IMR-90 (cell line): ENCODE results near the gene KCNAB1. TPM values are rescaled to one million over a fixed set of nuclear protein-coding genes. Genes with fewer than 3 reads are reported as not detected.

Experiments
- ATAC-seq: fragments of 200-7000 bp; cut with Tn5 transposase; 2 replicates; pipeline ENCODE4 v1.9.1; 2020; ENCODE audit warnings: low read depth, mild to moderate bottlenecking, moderate library complexity
- BruUV-seq: library from RNA; stranded (reverse); fragments of 400-500 nt; replicated peaks from 2 replicates; lab custom pipeline; 2021; lab: Mats Ljungman, UMichigan
- CTCF ChIA-PET: fragments of 300-600 bp; formaldehyde crosslinking; extraction: SDS; loops from one replicate; lab custom pipeline; 2021; ENCODE audit warnings: antibody characterized with exemption; lab: Yijun Ruan, JAX
- POLR2A ChIA-PET: fragments of 300-600 bp; sonication (Branson Sonifier 250); formaldehyde crosslinking; loops from one replicate; lab custom pipeline; 2022; ENCODE audit warnings: antibody characterized with exemption; ENCODE audit not compliant: unreplicated experiment; lab: Charles Lee
- DNase-seq: peaks from one replicate; pipeline ENCODE4 v3.0.0; 2013
- H2AFZ ChIP-seq: replicated peaks from 2 replicates; pipeline ENCODE3; 2013; ENCODE audit warnings: low read length, mild to moderate bottlenecking; ENCODE audit not compliant: poor library complexity
- H2AK5ac ChIP-seq: 2 replicates; pipeline ENCODE4 v1.6.1; 2013; ENCODE audit warnings: low read depth, low read length, inconsistent platforms
- H2AK9ac ChIP-seq: replicated peaks from 2 replicates; pipeline ENCODE3; 2013; ENCODE audit warnings: mild to moderate bottlenecking, low read depth, low read length, moderate library complexity; ENCODE audit not compliant: poor library complexity
- H2BK120ac ChIP-seq: 2 replicates; pipeline ENCODE4 v1.6.1; 2013; ENCODE audit warnings: low read depth, low read length, inconsistent platforms
- H2BK15ac ChIP-seq: 3 replicates; pipeline ENCODE4 v1.6.1; 2013; ENCODE audit warnings: low read depth, low read length, inconsistent platforms
- H2BK20ac ChIP-seq: 2 replicates; pipeline ENCODE4 v1.6.1; 2013; ENCODE audit warnings: low read depth, mild to moderate bottlenecking, inconsistent platforms, low read length, moderate library complexity
- H2BK5ac ChIP-seq: 2 replicates; pipeline ENCODE4 v1.6.1; 2013; ENCODE audit warnings: mild to moderate bottlenecking, low read depth, low read length, inconsistent platforms; ENCODE audit not compliant: poor library complexity, severe bottlenecking
- H3K14ac ChIP-seq: replicated peaks from 2 replicates; pipeline ENCODE4 v1.6.1; 2013; ENCODE audit warnings: low read depth, low read length, inconsistent platforms
- H3K18ac ChIP-seq: 2 replicates; pipeline ENCODE4 v1.6.1; 2013; ENCODE audit warnings: low read depth, low read length, control low read depth
- H3K23ac ChIP-seq: 2 replicates; pipeline ENCODE4 v1.6.1; 2013; ENCODE audit warnings: low read depth, low read length, inconsistent platforms
- H3K27ac ChIP-seq: 2 replicates; pipeline ENCODE4 v1.5.1; 2013; ENCODE audit warnings: mild to moderate bottlenecking, control low read depth, low read length; ENCODE audit not compliant: insufficient read depth
- H3K27me3 ChIP-seq: 2 replicates; pipeline ENCODE4 v1.6.1; 2013; ENCODE audit warnings: low read length; ENCODE audit not compliant: control insufficient read depth, insufficient read depth
- H3K36me3 ChIP-seq: 2 replicates; pipeline ENCODE4 v1.6.1; 2013; ENCODE audit warnings: low read length, mixed read lengths; ENCODE audit not compliant: control insufficient read depth, insufficient read depth
- H3K4ac ChIP-seq: 2 replicates; pipeline ENCODE4 v1.6.1; 2013; ENCODE audit warnings: low read depth, low read length, inconsistent platforms
- H3K4me1 ChIP-seq: 2 replicates; pipeline ENCODE4 v1.6.1; 2013; ENCODE audit warnings: low read length, mixed read lengths; ENCODE audit not compliant: control insufficient read depth, insufficient read depth
- H3K4me2 ChIP-seq: 2 replicates; pipeline ENCODE4 v1.6.1; 2013; ENCODE audit warnings: low read depth, mild to moderate bottlenecking, control low read depth, low read length, moderate library complexity
- H3K4me3 ChIP-seq: 2 replicates; pipeline ENCODE4 v1.5.1; 2013; ENCODE audit warnings: low read depth, mild to moderate bottlenecking, control low read depth, low read length, moderate library complexity; ENCODE audit not compliant: insufficient read depth
- H3K56ac ChIP-seq: 2 replicates; pipeline ENCODE4 v1.6.1; 2013; ENCODE audit warnings: low read length, inconsistent platforms; ENCODE audit not compliant: insufficient read depth; ENCODE audit errors: extremely low read depth
- H3K79me1 ChIP-seq, 2 experiments: 2 replicates each; pipeline ENCODE4 v1.6.1; 2013; ENCODE audit warnings: low read length in 2 of 2, inconsistent platforms in 1 of 2, low read depth in 1 of 2
- H3K9ac ChIP-seq: 2 replicates; pipeline ENCODE4 v1.6.1; 2013; ENCODE audit warnings: low read depth, low read length, control low read depth
- H3K9me1 ChIP-seq: 2 replicates; pipeline ENCODE4 v1.6.1; 2013; ENCODE audit warnings: low read length, inconsistent platforms; ENCODE audit not compliant: insufficient read depth
- H3K9me3 ChIP-seq: 2 replicates; pipeline ENCODE4 v1.6.1; 2013; ENCODE audit warnings: low read length; ENCODE audit not compliant: control insufficient read depth, insufficient read depth
- H4K20me1 ChIP-seq: 2 replicates; pipeline ENCODE4 v1.6.1; 2013; ENCODE audit warnings: low read length, inconsistent platforms; ENCODE audit not compliant: insufficient read depth
- H4K5ac ChIP-seq: 2 replicates; pipeline ENCODE4 v1.6.1; 2013; ENCODE audit warnings: mild to moderate bottlenecking, low read depth, low read length, control low read depth
- H4K8ac ChIP-seq, 2 experiments: 2 replicates each; pipeline ENCODE4 v1.6.1; 2013; ENCODE audit warnings: low read depth in 2 of 2, low read length in 2 of 2, control low read depth in 1 of 2, inconsistent platforms in 1 of 2
- H4K91ac ChIP-seq: 2 replicates; pipeline ENCODE4 v1.6.1; 2013; ENCODE audit warnings: low read depth, low read length, inconsistent platforms; ENCODE audit not compliant: insufficient read depth
- BHLHE40 ChIP-seq: fragments of 150-350 bp; IDR thresholded peaks from 2 replicates; pipeline ENCODE4 v1.6.1; 2016; ENCODE audit warnings: mild to moderate bottlenecking, low read depth, low read length
- CEBPB ChIP-seq: IDR thresholded peaks from 2 replicates; pipeline ENCODE4 v1.6.1; 2012; ENCODE audit warnings: low read depth, low read length, improper control_type of control experiment
- FOS ChIP-seq: fragments of 150-350 bp; IDR thresholded peaks from 2 replicates; pipeline ENCODE4 v1.6.1; 2016; ENCODE audit warnings: low read depth, low read length
- MAFK ChIP-seq: IDR thresholded peaks from 2 replicates; pipeline ENCODE4 v1.6.1; 2012; ENCODE audit warnings: low read depth, low read length, improper control_type of control experiment
- POLR2A ChIP-seq: IDR thresholded peaks from 2 replicates; pipeline ENCODE4 v1.6.1; 2012; ENCODE audit warnings: mild to moderate bottlenecking, low read depth, low read length
- RCOR1 ChIP-seq: IDR thresholded peaks from 2 replicates; pipeline ENCODE4 v1.6.1; 2012; ENCODE audit warnings: mild to moderate bottlenecking, low read length, improper control_type of control experiment; ENCODE audit not compliant: insufficient replicate concordance
- RFX5 ChIP-seq: IDR thresholded peaks from 2 replicates; pipeline ENCODE4 v1.8.0; 2012; ENCODE audit warnings: low read depth, mild to moderate bottlenecking, low read length, moderate library complexity
- SMC3 ChIP-seq: fragments of 150-350 bp; IDR thresholded peaks from 2 replicates; pipeline ENCODE4 v1.6.1; 2016; ENCODE audit warnings: low read depth, mild to moderate bottlenecking, antibody characterized with exemption, low read length, moderate library complexity
- WGBS, 2 experiments: methylation state at CpG; one replicate each; pipeline versions ENCODE4 v1.1.5 to v1.1.7; 2013; ENCODE audit warnings: missing lambda C conversion rate in 2 of 2; ENCODE audit not compliant: insufficient read length in 1 of 2; ENCODE audit errors: extremely low coverage in 2 of 2; 5-methylcytosine and 5-hydroxymethylcytosine counted together
- dilution Hi-C: fragments of 300-500 bp; cut with HindIII; formaldehyde crosslinking; loops from one replicate; pipeline ENCODE4 v1.14.3; 2018; ENCODE audit warnings: low sequenced_read_pairs; ENCODE audit not compliant: unreplicated experiment
- in situ Hi-C: fragments of 300-500 bp; cut with MboI; formaldehyde crosslinking; loops from 3 replicates; pipeline ENCODE4 v1.14.3; 2019; ENCODE audit warnings: low sequenced_read_pairs, inconsistent platforms, mixed read lengths
- intact Hi-C: fragments of 100-400 bp; cut with micrococcal nuclease; formaldehyde crosslinking; loops from 2 replicates; pipeline ENCODE4 v1.10.0; 2022
- polyA plus RNA-seq, 3 experiments: library from polyadenylated mRNA; depleted of rRNA; stranded (reverse); fragments of >200 nt; gene quantifications; 2 replicates each; pipeline ENCODE4 v1.2.3, GENCODE V29; 2012; ENCODE audit warnings: low replicate concordance in 1 of 3
- total RNA-seq: library from RNA; depleted of rRNA; stranded (reverse); fragments of >200 nt; gene quantifications from 2 replicates; pipeline ENCODE4 v1.2.3, GENCODE V29; 2012
- TF ChIP-seq, protein P1 (sequence below): fragments of 150-350 bp; IDR thresholded peaks from 2 replicates; pipeline ENCODE4 v1.6.1; 2016; ENCODE audit warnings: low read depth, mild to moderate bottlenecking, low read length, moderate library complexity, borderline replicate concordance

KCNAB1 gene
- total and polyA plus RNA-seq, 2 of the 4 experiments (the other 2 are of a cell fraction), result under 0.01 to 0.07 TPM

DNA sequence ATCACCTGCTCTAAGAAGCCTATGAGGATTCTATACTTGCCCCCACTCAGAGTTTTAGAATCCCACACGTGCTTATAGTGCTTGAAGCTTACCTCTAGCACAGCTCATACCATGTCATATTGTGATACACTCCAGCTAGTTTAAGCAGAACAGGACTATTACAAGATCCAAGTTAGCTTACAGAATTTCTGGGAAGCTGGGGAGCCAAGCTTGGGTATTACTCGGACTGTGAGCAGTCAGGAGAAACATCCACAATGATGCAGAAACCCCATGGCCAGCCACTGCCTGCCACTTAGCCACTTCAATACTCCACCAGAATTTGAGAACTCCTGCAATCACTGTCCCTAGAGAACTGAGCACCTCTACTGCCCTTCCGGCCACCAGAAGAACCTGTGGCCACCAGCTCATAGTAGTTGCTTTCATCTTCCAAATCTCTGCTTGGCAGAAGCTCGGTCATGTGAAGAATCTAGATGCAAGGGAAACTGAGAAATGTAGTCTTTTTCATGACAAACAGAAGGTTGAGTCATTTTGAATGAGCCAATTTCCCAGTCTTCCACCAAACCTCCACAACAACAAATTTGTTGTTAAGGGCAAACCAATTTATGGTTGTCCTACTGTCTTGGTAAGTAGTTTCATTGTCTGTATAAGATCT, 462.3 kb downstream of the KCNAB1 start:
- in situ Hi-C loops (no loop called here), intact Hi-C loops (no loop called here), dilution Hi-C loops (no loop called here)
- H2BK20ac ChIP-seq, result no peak overlapping the region
- no TSS peak for BruUV-seq
- no peak overlapping the region for H4K5ac ChIP-seq
- H4K8ac ChIP-seq, result no peak overlapping the region
- H4K91ac ChIP-seq, result no peak overlapping the region
- no peak overlapping the region for H2BK5ac ChIP-seq
- ATAC-seq (no peak), DNase-seq (no peak)
- no peaks in the 10 kb centered on the region; the same call in 1 of the 2 replicates for H3K9me1 ChIP-seq
- H3K4me1 ChIP-seq, result no peaks in the 10 kb centered on the region
- H3K27ac ChIP-seq, result no peak overlapping the region
- no peaks in the 10 kb centered on the region for H3K9me3 ChIP-seq
- no peak overlapping the region for H2BK120ac ChIP-seq
- H3K4ac ChIP-seq, result no peak overlapping the region
- TF ChIP-seq SMC3, result no peak
- TF ChIP-seq POLR2A, result no peak
- TF ChIP-seq RCOR1, result no peak
- TF ChIP-seq BHLHE40, result no peak
- TF ChIP-seq RFX5, result no peak
- TF ChIP-seq FOS, result no peak
- no peak for TF ChIP-seq MAFK
- TF ChIP-seq, protein P1, sequence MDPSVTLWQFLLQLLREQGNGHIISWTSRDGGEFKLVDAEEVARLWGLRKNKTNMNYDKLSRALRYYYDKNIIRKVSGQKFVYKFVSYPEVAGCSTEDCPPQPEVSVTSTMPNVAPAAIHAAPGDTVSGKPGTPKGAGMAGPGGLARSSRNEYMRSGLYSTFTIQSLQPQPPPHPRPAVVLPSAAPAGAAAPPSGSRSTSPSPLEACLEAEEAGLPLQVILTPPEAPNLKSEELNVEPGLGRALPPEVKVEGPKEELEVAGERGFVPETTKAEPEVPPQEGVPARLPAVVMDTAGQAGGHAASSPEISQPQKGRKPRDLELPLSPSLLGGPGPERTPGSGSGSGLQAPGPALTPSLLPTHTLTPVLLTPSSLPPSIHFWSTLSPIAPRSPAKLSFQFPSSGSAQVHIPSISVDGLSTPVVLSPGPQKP, result no peak
- no peak for TF ChIP-seq CEBPB
- no peaks in the 10 kb centered on the region for H3K27me3 ChIP-seq
- H2AK9ac ChIP-seq, result no peak overlapping the region
- H3K4me3 ChIP-seq, result no peak overlapping the region
- no peaks in the 10 kb centered on the region for H4K20me1 ChIP-seq
- POLR2A ChIA-PET, result no interaction called here
- H3K56ac ChIP-seq, result no peak overlapping the region
- H2AK5ac ChIP-seq, result no peak overlapping the region
- H3K23ac ChIP-seq, result no peak overlapping the region
- no peak overlapping the region for H3K14ac ChIP-seq
- CTCF ChIA-PET, result no interaction called here
- H3K4me2 ChIP-seq, result no peak overlapping the region
- H3K79me1 ChIP-seq, result no peaks in the 10 kb centered on the region
- no peak overlapping the region for H3K9ac ChIP-seq
- no peak overlapping the region for H3K18ac ChIP-seq
- no peak overlapping the region for H2BK15ac ChIP-seq
- H3K36me3 ChIP-seq, result no peaks in the 10 kb centered on the region
- no peak overlapping the region for H2AFZ ChIP-seq
- 83% methylated on average over 1 of the region's 4 CpGs; no CpG with 5 or more reads in 1 of the 2 experiments for WGBS, 2 experiments
